ENCODE results near the gene ADGRG6.

- TF ChIP-seq CTCF (IDR thresholded peaks at IDR 0.05; ENCODE audit: low read length) (no peak), EZH2 (optimal IDR thresholded peaks at IDR 0.05; ENCODE audit: low read depth, low read length) (no peak), EZH2phosphoT487 (IDR thresholded peaks at IDR 0.05; ENCODE audit: low read length) (no peak)
Measured at GRCh38 chr6:142448091-142448729, 146.4 kb downstream of the ADGRG6 start.

Measured in MM.1S (cell line).